ENCODE data around the gene SLC46A2.

- no peak for TF ChIP-seq CTCF (IDR thresholded peaks at IDR 0.05; ENCODE audit: low read depth, low read length, missing input control)
- no peak for TF ChIP-seq REST (IDR thresholded peaks at IDR 0.05)
- no peak for TF ChIP-seq NR2F2 (IDR thresholded peaks at IDR 0.05)
- no peak for TF ChIP-seq SP1 (IDR thresholded peaks at IDR 0.05)
Observed at GRCh38 chr9:112860451-112860850, 30.2 kb downstream of the SLC46A2 start.
